HT-29 (cell line): ENCODE results near the gene RAB28. TPM values are rescaled to one million over a fixed set of nuclear protein-coding genes. Genes with fewer than 3 reads are reported as not detected.

ENCODE experiments used
- DNase-seq: peaks from one replicate; pipeline ENCODE4 v3.0.0-alpha.2; 2015; ENCODE audit warnings: low spot score
- total RNA-seq: library from RNA; depleted of rRNA; stranded (reverse); fragments of >200 nt; shearing (Covaris generic); gene quantifications from 2 replicates; pipeline ENCODE4 v1.2.3, GENCODE V29; 2014

The RAB28 gene
- total RNA-seq, 1 experiment from 2014 or later: 6.4 TPM

DNA sequence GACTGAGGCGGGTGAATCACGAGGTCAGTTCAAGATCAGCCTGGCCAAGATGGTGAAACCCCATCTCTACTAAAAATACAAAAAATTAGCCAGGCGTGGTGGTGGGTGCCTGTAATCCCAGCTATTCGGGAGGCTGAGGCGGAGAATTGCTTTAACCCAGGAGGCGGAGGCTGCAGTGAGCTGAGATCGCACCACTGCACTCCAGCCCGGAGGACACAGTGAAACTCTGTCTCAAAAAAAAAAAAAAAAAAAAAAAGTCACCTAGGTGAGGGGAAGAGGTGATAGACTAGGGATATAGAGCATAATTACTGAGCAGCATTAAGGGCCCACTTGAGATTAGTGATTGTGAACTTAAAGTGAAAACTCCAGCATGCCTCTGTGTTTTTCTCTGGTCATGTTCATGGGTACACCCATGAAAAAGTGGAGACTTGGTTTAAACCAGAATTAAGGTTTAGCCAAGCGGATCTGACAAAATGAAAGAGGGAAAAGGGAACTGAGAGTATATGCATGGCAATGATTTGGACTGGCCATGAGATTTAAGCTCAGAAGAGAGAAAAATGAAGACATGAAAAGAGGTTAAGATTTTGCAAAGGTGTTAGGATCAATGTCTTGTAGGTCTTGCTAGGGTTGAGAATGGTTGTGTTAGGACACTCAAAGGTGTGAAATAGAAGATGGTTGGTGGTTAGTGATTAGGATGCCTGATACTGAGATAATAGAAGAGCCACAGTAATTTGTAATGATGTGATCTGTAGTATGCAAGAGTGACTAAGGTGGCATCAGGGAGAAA, 105.0 kb downstream of the RAB28 start:
- no peak for DNase-seq

DNA sequence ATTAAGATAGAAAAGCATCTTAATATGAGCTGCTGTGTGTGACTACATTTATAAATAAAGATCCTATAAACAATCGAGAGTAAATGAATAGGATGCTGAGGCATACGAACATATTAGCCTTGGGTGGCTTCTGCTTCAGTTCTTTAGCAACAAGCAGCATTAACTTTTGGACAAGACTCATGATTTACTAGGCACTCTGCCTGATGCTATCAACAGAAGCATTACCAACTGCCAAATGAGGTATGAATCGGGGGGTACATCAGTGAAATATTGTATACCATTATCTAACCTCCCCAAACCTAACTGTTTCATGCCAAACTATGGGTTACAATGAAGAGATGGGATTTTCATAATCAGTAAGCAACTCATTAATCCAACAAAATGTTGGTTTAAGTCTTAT, 113.1 kb downstream of the RAB28 start:
- DNase-seq: no peak

DNA sequence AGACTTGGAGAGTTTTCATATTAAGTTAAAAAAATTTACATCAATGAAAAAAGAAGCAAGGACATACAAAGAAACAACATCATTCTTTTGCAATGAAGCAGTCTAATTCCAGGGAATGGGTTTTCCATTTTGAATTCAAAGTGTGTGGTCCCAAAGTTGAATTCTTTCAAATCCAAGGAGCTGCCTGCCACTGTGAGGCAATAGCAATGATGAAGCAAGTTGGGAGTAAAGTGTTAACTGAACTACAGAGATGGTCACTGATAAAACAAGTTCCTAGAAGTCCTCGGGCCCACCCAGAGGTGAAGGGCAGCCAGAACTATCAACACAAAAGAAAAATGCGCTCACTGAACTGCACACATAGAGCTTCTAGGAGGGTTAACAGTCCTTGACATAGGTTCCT, 115.9 kb downstream of the RAB28 start:
- DNase-seq: no peak

DNA sequence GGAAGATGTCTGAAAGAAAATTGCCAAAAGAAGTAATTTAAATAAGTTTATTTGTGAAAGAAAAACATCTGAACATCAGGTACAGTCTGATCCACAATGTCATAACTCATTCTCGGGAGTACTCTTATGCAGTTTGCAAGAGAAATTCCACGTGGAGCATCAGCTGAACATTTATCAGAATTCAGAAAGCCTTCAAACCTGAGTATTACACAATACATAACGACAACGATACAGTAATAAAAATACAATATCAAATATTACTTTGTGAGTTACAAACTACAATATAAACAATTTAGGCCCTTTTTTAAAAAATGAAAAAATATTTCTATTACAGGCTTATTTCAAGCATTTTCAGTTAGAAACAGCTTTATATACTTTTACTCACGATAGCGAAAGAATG, 116.4 kb downstream of the RAB28 start:
- no peak for DNase-seq

GRCh38 chr4:13367244-13367643, 116.9 kb downstream of the RAB28 start:
- no peak for DNase-seq

DNA sequence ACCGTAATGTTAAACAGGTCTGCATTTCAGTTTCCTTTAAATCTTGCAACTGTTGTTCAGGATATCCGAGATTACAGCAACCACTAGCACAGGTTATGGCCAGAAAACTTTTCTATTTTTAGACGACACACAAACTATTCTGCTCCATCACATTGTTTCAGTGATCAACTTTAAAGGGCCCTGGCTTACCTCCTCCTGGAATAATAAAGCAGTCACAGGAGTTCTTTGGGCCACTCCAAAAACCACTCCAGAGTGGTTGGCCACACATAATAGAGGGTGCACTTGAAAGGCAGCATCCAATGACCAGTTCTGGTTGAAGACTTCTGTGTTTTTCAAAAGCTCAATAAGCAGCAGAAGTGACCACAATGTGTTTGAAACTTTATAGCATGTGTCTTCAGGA, 118.9 kb downstream of the RAB28 start:
- no peak for DNase-seq

GRCh38 chr4:13364653-13365052, 119.5 kb downstream of the RAB28 start:
- DNase-seq: no peak

DNA sequence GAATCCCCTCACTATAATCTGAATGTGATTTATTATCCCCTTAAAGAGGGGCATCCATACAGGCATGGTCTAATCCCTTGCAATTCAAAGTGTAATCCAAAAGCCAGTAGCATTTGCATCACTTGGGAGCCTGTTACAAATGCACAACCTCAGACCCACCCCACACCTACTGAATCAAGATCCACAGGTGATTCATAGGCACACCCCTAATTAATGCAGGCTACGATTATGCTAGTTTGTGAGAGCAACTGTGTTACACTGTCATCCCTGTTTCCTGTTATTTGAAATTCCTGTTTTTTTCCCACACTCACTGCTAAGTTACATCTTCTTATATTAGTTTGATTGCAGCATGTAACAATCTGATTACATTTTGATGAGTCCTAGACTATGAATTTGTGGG, 120.0 kb downstream of the RAB28 start:
- no peak for DNase-seq

DNA sequence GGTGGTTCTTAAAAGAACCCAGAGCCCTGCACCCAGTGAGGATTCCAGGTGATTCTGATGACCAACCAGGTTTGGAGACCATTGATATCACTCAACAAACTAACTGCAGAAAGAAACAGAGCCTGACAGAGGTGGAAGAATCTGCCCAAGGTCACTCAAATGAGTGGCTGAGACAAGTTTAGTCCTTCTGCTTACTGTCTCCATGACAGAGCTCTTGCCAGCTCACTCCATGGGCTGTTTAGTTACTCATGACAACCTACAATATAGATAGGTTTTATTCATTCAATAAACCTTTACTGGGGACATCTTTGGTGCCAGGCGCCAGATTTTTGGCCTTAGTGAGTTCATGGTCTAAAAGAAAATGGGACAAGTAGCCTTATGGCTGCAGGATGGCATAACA, 124.3 kb downstream of the RAB28 start:
- no peak for DNase-seq

GRCh38 chr4:13355111-13355880, 128.8 kb downstream of the RAB28 start:
- DNase-seq: no peak

DNA sequence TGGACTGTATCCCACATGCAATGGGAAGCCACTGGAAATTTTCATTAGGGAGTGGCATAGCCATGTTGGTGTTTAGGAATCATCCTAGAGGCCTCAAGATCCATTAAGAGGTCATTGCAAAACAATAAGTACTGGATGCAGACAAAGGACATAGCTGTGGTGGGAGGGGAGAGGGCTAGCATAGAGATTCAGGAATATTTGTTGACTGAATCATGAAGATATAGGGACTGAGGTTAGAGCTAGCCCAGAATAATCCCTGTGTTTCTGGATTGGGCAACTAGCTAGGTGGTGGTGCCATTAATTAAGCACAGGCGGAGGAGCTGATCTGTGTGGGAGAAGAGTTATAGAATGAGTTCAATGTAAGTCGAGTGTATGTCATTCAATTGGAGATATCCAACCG, 135.0 kb downstream of the RAB28 start:
- DNase-seq: no peak

DNA sequence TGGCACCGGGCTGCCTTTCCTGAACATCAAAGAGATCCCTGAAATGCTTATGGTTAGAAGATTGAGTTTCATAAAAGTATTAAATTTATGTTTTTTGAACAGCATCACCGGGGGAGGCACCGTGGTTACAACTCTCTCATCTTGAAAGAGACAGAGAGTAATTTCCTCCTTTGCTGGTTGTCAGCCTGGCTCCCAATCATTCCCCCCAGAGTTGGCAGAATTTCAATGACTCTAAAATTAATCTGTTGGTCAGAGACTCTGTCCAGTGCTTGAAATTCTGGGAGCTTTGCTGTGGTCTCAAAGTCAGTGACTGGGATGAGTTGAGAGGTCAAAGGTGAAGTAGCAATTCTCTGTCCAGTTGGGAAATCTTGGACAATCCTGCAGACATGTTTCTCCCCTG, 135.9 kb downstream of the RAB28 start:
- DNase-seq: no peak

GRCh38 chr4:13347517-13348125, 136.5 kb downstream of the RAB28 start:
- DNase-seq: no peak

- no peak for DNase-seq
These were observed 139.9 kb downstream of the RAB28 start for GRCh38 chr4:13344216-13344615.

GRCh38 chr4:13340672-13341071, 143.5 kb downstream of the RAB28 start:
- no peak for DNase-seq

GRCh38 chr4:13331827-13332226, 152.3 kb downstream of the RAB28 start:
- DNase-seq: no peak

DNA sequence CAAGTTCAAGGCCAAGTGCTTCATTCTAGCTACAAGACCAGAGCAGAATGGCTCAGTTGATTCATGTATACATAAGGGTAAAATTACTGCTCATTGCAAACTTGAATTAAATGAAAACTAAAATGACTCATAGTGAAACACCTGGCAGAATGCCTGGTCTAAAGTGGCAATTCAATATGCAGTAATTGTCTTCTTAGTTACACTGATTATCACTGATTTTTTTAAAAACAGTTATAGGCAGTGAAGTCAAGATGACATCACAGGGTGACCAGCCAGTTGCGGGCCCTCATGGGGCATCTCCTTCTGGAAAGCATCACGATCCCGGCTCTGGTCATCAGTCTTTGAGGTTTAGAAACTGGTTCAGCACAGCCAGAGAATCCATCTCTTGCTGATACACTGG, 154.2 kb downstream of the RAB28 start:
- DNase-seq: no peak

GRCh38 chr4:13329340-13329850, 154.7 kb downstream of the RAB28 start:
- no peak for DNase-seq

GRCh38 chr4:13328591-13328990, 155.5 kb downstream of the RAB28 start:
- DNase-seq: no peak

- no peak for DNase-seq
These were observed 156.1 kb downstream of the RAB28 start for GRCh38 chr4:13327991-13328390.

- DNase-seq: no peak
These were observed 158.4 kb downstream of the RAB28 start for GRCh38 chr4:13325744-13326143.

GRCh38 chr4:13323921-13324320, 160.2 kb downstream of the RAB28 start:
- DNase-seq: no peak
